K562 (cell line): ENCODE results near the gene CCL2. TPM values are rescaled to one million over a fixed set of nuclear protein-coding genes. Genes with fewer than 3 reads are reported as not detected.

Source experiments
- ATAC-seq: fragments of 200-7000 bp; cut with Tn5 transposase; 3 replicates; pipeline ENCODE4 v1.9.1; 2020; ENCODE audit warnings: moderate library complexity
- BruUV-seq: library from RNA; stranded (reverse); fragments of 400-500 nt; replicated peaks from 2 replicates; lab custom pipeline; 2021; lab: Mats Ljungman, UMichigan
- CTCF ChIA-PET: fragments of 300-600 bp; formaldehyde crosslinking; extraction: SDS; loops from one replicate; lab custom pipeline; 2021; ENCODE audit warnings: low intra/inter-chr PET ratio; lab: Yijun Ruan, JAX
- POLR2A ChIA-PET: fragments of 300-600, 350-650 bp; sonication (Branson Sonifier 250); formaldehyde crosslinking; extraction: SDS; loops from one replicate; lab custom pipeline; 2021; ENCODE audit warnings: antibody characterized with exemption, inconsistent platforms; lab: Yijun Ruan, JAX
- DNase-seq, 4 experiments: peaks; one replicate each; pipeline versions ENCODE4 v3.0.0 to v3.0.0-alpha.2; 2011 to 2018; ENCODE audit warnings: low spot score in 3 of 4, mixed read lengths in 3 of 4; ENCODE audit errors: extremely low read depth in 1 of 4
- FAIRE-seq: peaks from 2 replicates; lab custom pipeline; 2011; peaks lifted over from hg19 to GRCh38; lab: Jason Lieb, UNC
- H2AFZ ChIP-seq: 2 replicates; pipeline ENCODE4 v1.6.0; 2011; ENCODE audit warnings: low read depth, low read length, control low read depth, inconsistent platforms
- H3K27ac ChIP-seq: fragments of 200-600 bp; 3 replicates; pipeline ENCODE4 v1.8.0; 2011; ENCODE audit warnings: low read depth, mild to moderate bottlenecking, control low read depth, inconsistent platforms, low read length, moderate library complexity, mixed read lengths; ENCODE audit errors: extremely low read depth
- H3K27me3 ChIP-seq, 2 experiments: fragments of 300-600 bp in 1 of 2; 2 replicates in 1 of 2; 3 replicates in 1 of 2; pipeline versions ENCODE4 v1.6.0 to v1.8.0; 2011; ENCODE audit warnings: inconsistent platforms in 2 of 2, low read length in 2 of 2, mild to moderate bottlenecking in 1 of 2, mixed read lengths in 1 of 2, moderate library complexity in 1 of 2; ENCODE audit not compliant: control insufficient read depth in 2 of 2, insufficient read depth in 2 of 2
- H3K36me3 ChIP-seq: fragments of 300-600 bp; 3 replicates; pipeline ENCODE4 v1.8.0; 2011; ENCODE audit warnings: mild to moderate bottlenecking, low read length, inconsistent platforms; ENCODE audit not compliant: control insufficient read depth, insufficient read depth
- H3K4me1 ChIP-seq, 2 experiments: fragments of 200-600 bp in 1 of 2; replicated peaks in 1 of 2; 2 replicates in 1 of 2; 3 replicates in 1 of 2; pipeline versions ENCODE4 v1.5.1 to v1.8.0; 2011; ENCODE audit warnings: inconsistent platforms in 2 of 2, low read length in 2 of 2, mild to moderate bottlenecking in 1 of 2, mixed read lengths in 1 of 2, moderate library complexity in 1 of 2; ENCODE audit not compliant: control insufficient read depth in 2 of 2, insufficient read depth in 2 of 2
- H3K4me2 ChIP-seq: 2 replicates; pipeline ENCODE4 v1.6.1; 2011; ENCODE audit warnings: low read length, control low read depth, inconsistent platforms, mixed read lengths; ENCODE audit not compliant: insufficient read depth
- H3K4me3 ChIP-seq: fragments of 200-600 bp; sonication (generic), shearing (Covaris generic); 2 replicates; pipeline ENCODE4 v1.5.1; 2016; ENCODE audit warnings: control low read depth, inconsistent platforms
- H3K79me2 ChIP-seq: fragments of 200-600 bp; 3 replicates; pipeline ENCODE4 v1.8.0; 2011; ENCODE audit warnings: low read length, inconsistent platforms; ENCODE audit not compliant: control insufficient read depth, insufficient read depth
- H3K9ac ChIP-seq, 2 experiments: 2 replicates each; pipeline versions ENCODE4 v1.6.0 to v1.6.1; 2011; ENCODE audit warnings: low read depth in 2 of 2, low read length in 2 of 2, control low read depth in 1 of 2, inconsistent platforms in 1 of 2, mild to moderate bottlenecking in 1 of 2, mixed read lengths in 1 of 2; ENCODE audit not compliant: insufficient read depth in 1 of 2
- H3K9me1 ChIP-seq: one replicate; pipeline ENCODE4 v1.6.0; 2011; ENCODE audit warnings: inconsistent platforms, mild to moderate bottlenecking, low read length, moderate library complexity; ENCODE audit not compliant: control insufficient read depth, insufficient read depth
- H3K9me3 ChIP-seq: replicated peaks from 2 replicates; pipeline ENCODE4 v1.5.1; 2011; ENCODE audit warnings: low read depth, low read length, inconsistent platforms; ENCODE audit not compliant: control insufficient read depth, insufficient read depth
- H4K20me1 ChIP-seq: replicated peaks from 2 replicates; pipeline ENCODE4 v1.6.1; 2011; ENCODE audit warnings: low read length, inconsistent platforms, mixed read lengths; ENCODE audit not compliant: control insufficient read depth, insufficient read depth
- ARID1B ChIP-seq: fragments of 450-650 bp; IDR thresholded peaks from 2 replicates; pipeline ENCODE4 v1.6.1; 2016; ENCODE audit warnings: antibody characterized with exemption, mild to moderate bottlenecking, inconsistent platforms
- CBX3 ChIP-seq, 2 experiments: IDR thresholded peaks; 1 replicate in 1 of 2; 2 replicates in 1 of 2; pipeline ENCODE4 v1.6.1; 2012; ENCODE audit warnings: inconsistent platforms in 2 of 2, low read length in 2 of 2, borderline replicate concordance in 1 of 2, control low read depth in 1 of 2
- ETV5 ChIP-seq: sonication (generic); formaldehyde crosslinking; IDR thresholded peaks from 2 replicates; pipeline ENCODE4 v1.4.0; 2020; ENCODE audit warnings: low read depth, mild to moderate bottlenecking, missing genetic modification reagents
- KHSRP ChIP-seq: fragments of 450-650 bp; IDR thresholded peaks from 2 replicates; pipeline ENCODE4 v1.6.1; 2017
- SAFB ChIP-seq: fragments of 200-400 bp; formaldehyde crosslinking; IDR thresholded peaks from 2 replicates; pipeline ENCODE4 v1.6.1; 2017; ENCODE audit warnings: low read depth, low read length, borderline replicate concordance
- SIRT6 ChIP-seq: IDR thresholded peaks from one replicate; pipeline ENCODE4 v1.6.1; 2012; ENCODE audit warnings: low read depth, mild to moderate bottlenecking, control low read depth, inconsistent platforms, low read length, moderate library complexity
- SMARCC2 ChIP-seq: fragments of 450-650 bp; IDR thresholded peaks from 2 replicates; pipeline ENCODE4 v1.6.1; 2017; ENCODE audit warnings: antibody characterized with exemption, moderate library complexity, mild to moderate bottlenecking, low read depth
- THRAP3 ChIP-seq: fragments of 450-650 bp; IDR thresholded peaks from 2 replicates; pipeline ENCODE4 v1.6.1; 2016; ENCODE audit warnings: mild to moderate bottlenecking, inconsistent platforms, borderline replicate concordance
- ZNF12 ChIP-seq: sonication (generic); formaldehyde crosslinking; IDR thresholded peaks from 2 replicates; pipeline ENCODE4 v1.4.0; 2020; ENCODE audit warnings: mild to moderate bottlenecking, missing genetic modification reagents
- ZNF232 ChIP-seq: sonication (generic); formaldehyde crosslinking; IDR thresholded peaks from 2 replicates; pipeline ENCODE4 v1.8.0; 2022; ENCODE audit warnings: mild to moderate bottlenecking, missing genetic modification reagents
- ZNF408 ChIP-seq: fragments of 250-450 bp; sonication (Bioruptor Pico); IDR thresholded peaks from 2 replicates; pipeline ENCODE4 v1.4.0; 2020; ENCODE audit warnings: low read depth, mild to moderate bottlenecking, moderate library complexity
- ZNF766 ChIP-seq: fragments of 200-800 bp; sonication (Bioruptor generic); conservative IDR thresholded peaks from 2 replicates; pipeline ENCODE4 v1.6.1; 2016; ENCODE audit warnings: missing genetic modification characterization, missing compliant biosample characterization
- WGBS: fragments of 100-300 bp; shearing (Covaris generic); methylation state at CpG from one replicate; pipeline ENCODE4 v1.1.6; 2016; ENCODE audit warnings: low coverage, mixed read lengths; ENCODE audit not compliant: insufficient coverage; ENCODE audit errors: missing lambda C conversion rate; 5-methylcytosine and 5-hydroxymethylcytosine counted together
- in situ Hi-C: fragments of 300-500 bp; cut with MboI; formaldehyde crosslinking; loops from 4 replicates; pipeline ENCODE4 v1.15.0; 2018; ENCODE audit warnings: inconsistent platforms, mixed read lengths
- intact Hi-C: fragments of 100-400 bp; cut with micrococcal nuclease; formaldehyde crosslinking; loops from 2 replicates; pipeline ENCODE4 v1.14.2; 2022
- polyA plus RNA-seq, 8 experiments: library from polyadenylated mRNA; depleted of rRNA in 4 of 8; stranded (reverse) in 5 of 8; unstranded in 3 of 8; fragments of >200 nt; fragmentation: Nextera tagmentation in 2 of 8; fragmentation: Illumina TruSeq in 1 of 8; extraction: Ambion mirVana in 2 of 8; extraction: Trizol in 1 of 8; gene quantifications; 2 replicates each; pipeline versions ENCODE4 v1.2.1 to v1.2.3, GENCODE V29; 2011 to 2014; ENCODE audit warnings: inconsistent platforms in 1 of 8, missing spikeins in 1 of 8
- total RNA-seq, 7 experiments: library from RNA; depleted of rRNA in 6 of 7; stranded (reverse); fragments of >200 nt in 6 of 7; fragmentation: Illumina TruSeq in 2 of 7; extraction: Trizol in 2 of 7; gene quantifications; 2 replicates each; pipeline versions ENCODE4 v1.2.1 to v1.2.3, GENCODE V29; 2011 to 2021; ENCODE audit warnings: low replicate concordance in 1 of 7

CCL2 gene
- total and polyA plus RNA-seq, 9 of the 15 experiments (the other 6 are each of a cell fraction or from before 2014, with no cell fraction given), result 0.54 to 5.4 (median 0.88) TPM

- ChIA-PET POLR2A (interaction anchor here (1.1 kb wide), 1 partner anchor 14 kb away, joined by 3 read pairs; no protein-coding TSS in a partner anchor), CTCF (no interaction called here)
- Histone ChIP-seq H2AFZ (no peak overlapping the region), H3K36me3 (no peaks in the 10 kb centered on the region), H3K9ac (no peak overlapping the region), H3K27me3 (no peaks in the 10 kb centered on the region; a peak in 2 of 5 replicates), H3K9me1 (no peaks in the 10 kb centered on the region), H4K20me1 (no peaks in the 10 kb centered on the region; the same call in 1 of the 2 replicates), H3K27ac (no peak overlapping the region), H3K9me3 (no peaks in the 10 kb centered on the region), H3K79me2 (no peaks in the 10 kb centered on the region), H3K4me2 (no peak overlapping the region), H3K4me3 (no peak overlapping the region)
- no TSS peak for BruUV-seq
- DNase-seq, result no peak
- in situ Hi-C loops (no loop called here), intact Hi-C loops (no loop called here)
- WGBS, result 0% methylated on average over 2 of the region's 2 CpGs
- FAIRE-seq, result no peak
- no peak for ATAC-seq
- TF ChIP-seq CBX3 (IDR thresholded peaks at IDR 0.05; ENCODE audit: borderline replicate concordance in 1 of 2, low read length in 2 of 2) (no peak), THRAP3 (no peak), SIRT6 (no peak), ZNF12 (CRISPR knock-in tag) (no peak), ETV5 (no peak), ZNF408 (CRISPR knock-in tag) (no peak), KHSRP (no peak), ZNF766 (no peak), SAFB (no peak), ZNF232 (CRISPR knock-in tag) (no peak), SMARCC2 (no peak), ARID1B (no peak)
- TF ChIP-seq, all 486 proteins: peak for 0
- no peaks in the 10 kb centered on the region for H3K4me1 ChIP-seq
Observed at GRCh38 chr17:34287875-34288274, 32.8 kb downstream of the CCL2 start.
